ENCODE data around the gene CCNG1. TPM values are rescaled to one million over a fixed set of nuclear protein-coding genes. Genes with fewer than 3 reads are reported as not detected.
A peak's percentile ranks its signal among the peaks of the same experiment; 100 is the strongest.

The CCNG1 gene
- total and polyA plus RNA-seq, 9 of the 15 experiments (the other 6 are each of a cell fraction or from before 2014, with no cell fraction given): 121 to 293 (median 245) TPM

DNA sequence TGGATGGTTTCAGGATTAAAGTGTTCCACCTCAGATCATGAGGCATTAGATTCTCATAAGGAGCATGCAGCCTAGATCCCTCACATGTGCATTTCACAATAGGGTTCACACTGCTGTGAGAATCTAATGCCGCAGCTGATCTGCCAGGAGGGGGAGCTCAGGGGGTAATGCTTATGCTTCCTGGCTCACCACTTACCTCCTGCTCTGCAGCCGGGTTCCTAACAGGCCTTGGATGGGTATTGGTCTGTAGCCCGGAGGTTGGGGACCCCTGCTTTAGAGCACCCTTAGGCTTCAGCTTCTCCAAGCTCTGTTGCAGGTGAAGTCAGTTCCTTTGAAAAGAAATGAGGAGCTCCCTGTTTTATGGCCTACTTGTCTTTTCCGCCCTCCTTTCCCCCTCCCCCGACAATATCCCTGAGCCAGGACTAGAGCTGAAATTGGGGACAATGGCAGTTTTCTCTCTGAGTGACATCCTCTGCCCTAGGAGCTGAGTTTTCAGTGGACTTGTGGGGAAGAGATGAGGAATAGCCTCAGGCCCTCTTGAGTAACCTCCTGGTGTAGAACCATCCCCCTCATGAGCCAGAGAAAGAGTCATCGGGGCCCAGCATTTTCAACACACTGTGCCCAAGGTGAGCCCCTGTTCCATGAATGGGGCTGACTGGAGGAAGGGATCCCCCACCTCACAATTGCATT lies 51.8 kb downstream of the CCNG1 start:
- no peaks in the 10 kb centered on the region for H3K27me3 ChIP-seq (ENCODE audit: control insufficient read depth in 2 of 2, insufficient read depth in 2 of 2, low read length in 2 of 2)
- 85% methylated on average over 4 of the region's 6 CpGs for WGBS (ENCODE audit: insufficient coverage, low coverage, missing lambda C conversion rate)
- intact Hi-C loops (cut with micrococcal nuclease): no loop called here
- H3K4me1 ChIP-seq (replicated peaks in 1 of 2; ENCODE audit: control insufficient read depth in 2 of 2, insufficient read depth in 2 of 2, low read length in 2 of 2): no peaks in the 10 kb centered on the region
- no peak overlapping the region for H3K4me3 ChIP-seq
- no peaks in the 10 kb centered on the region for H3K9me3 ChIP-seq (replicated peaks; ENCODE audit: control insufficient read depth, insufficient read depth, low read depth, low read length)
- H3K36me3 ChIP-seq (ENCODE audit: control insufficient read depth, insufficient read depth, low read length): peaks cover 78% of the 10 kb centered on the region
- no peaks in the 10 kb centered on the region for H3K79me2 ChIP-seq (ENCODE audit: control insufficient read depth, insufficient read depth, low read length)
- no peak overlapping the region for H2AFZ ChIP-seq (ENCODE audit: low read depth, low read length)
- peak in 1 of 4 experiments; percentile 12 for DNase-seq (ENCODE audit: extremely low read depth in 1 of 4, low spot score in 3 of 4)
- H3K4me2 ChIP-seq (ENCODE audit: insufficient read depth, low read length): no peak overlapping the region
- no peak for TF ChIP-seq SAFB2 (IDR thresholded peaks at IDR 0.05; ENCODE audit: borderline replicate concordance, low read depth, low read length, severe bottlenecking)
- TF ChIP-seq RAD21 (CRISPR knock-in tag; conservative IDR thresholded peaks at IDR 0.05 in 1 of 2, IDR thresholded peaks at IDR 0.05 in 1 of 2): 0 out of 4 replicates have a peak, but pooled peaks of 1 of the 2 experiments have one; percentile 7
- no peak for TF ChIP-seq ZBTB1 (CRISPR knock-in tag; IDR thresholded peaks at IDR 0.05; ENCODE audit: borderline replicate concordance, low read depth)
- TF ChIP-seq, protein P1, sequence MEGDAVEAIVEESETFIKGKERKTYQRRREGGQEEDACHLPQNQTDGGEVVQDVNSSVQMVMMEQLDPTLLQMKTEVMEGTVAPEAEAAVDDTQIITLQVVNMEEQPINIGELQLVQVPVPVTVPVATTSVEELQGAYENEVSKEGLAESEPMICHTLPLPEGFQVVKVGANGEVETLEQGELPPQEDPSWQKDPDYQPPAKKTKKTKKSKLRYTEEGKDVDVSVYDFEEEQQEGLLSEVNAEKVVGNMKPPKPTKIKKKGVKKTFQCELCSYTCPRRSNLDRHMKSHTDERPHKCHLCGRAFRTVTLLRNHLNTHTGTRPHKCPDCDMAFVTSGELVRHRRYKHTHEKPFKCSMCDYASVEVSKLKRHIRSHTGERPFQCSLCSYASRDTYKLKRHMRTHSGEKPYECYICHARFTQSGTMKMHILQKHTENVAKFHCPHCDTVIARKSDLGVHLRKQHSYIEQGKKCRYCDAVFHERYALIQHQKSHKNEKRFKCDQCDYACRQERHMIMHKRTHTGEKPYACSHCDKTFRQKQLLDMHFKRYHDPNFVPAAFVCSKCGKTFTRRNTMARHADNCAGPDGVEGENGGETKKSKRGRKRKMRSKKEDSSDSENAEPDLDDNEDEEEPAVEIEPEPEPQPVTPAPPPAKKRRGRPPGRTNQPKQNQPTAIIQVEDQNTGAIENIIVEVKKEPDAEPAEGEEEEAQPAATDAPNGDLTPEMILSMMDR (IDR thresholded peaks at IDR 0.05 in 2 of 3, conservative IDR thresholded peaks at IDR 0.05 in 1 of 3; ENCODE audit: insufficient read depth in 2 of 3, low read depth in 1 of 3, low read length in 3 of 3): peak; percentile 24 to 41 (median 26); a peak in 2 of 6 replicates
- TF ChIP-seq CEBPB (tag; IDR thresholded peaks at IDR 0.05): peak; percentile 67
- no peak for TF ChIP-seq KHSRP (IDR thresholded peaks at IDR 0.05)
- TF ChIP-seq, protein P2, sequence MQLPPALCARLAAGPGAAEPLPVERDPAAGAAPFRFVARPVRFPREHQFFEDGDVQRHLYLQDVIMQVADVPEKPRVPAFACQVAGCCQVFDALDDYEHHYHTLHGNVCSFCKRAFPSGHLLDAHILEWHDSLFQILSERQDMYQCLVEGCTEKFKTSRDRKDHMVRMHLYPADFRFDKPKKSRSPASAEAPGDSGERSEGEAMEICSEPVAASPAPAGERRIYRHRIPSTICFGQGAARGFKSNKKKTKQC (CRISPR knock-in tag; IDR thresholded peaks at IDR 0.05): no peak
- BruUV-seq (replicated peaks): no TSS peak
- H4K20me1 ChIP-seq (replicated peaks; ENCODE audit: control insufficient read depth, insufficient read depth, low read length): no peaks in the 10 kb centered on the region
- peak; percentile 76 for ATAC-seq
- no peak overlapping the region for H3K9ac ChIP-seq (ENCODE audit: insufficient read depth in 1 of 2, low read depth in 2 of 2, low read length in 2 of 2)
- in situ Hi-C loops (cut with MboI): no loop called here
- POLR2A ChIA-PET: interaction anchor here (0.5 to 2.0 kb wide), 4 partner anchors 10 to 29 kb away, joined by 3 to 8 read pairs (median 4); partner anchors contain the start of genes HMMR and NUDCD2
- H3K9me1 ChIP-seq (ENCODE audit: control insufficient read depth, insufficient read depth, low read length): no peaks in the 10 kb centered on the region
- CTCF ChIA-PET (ENCODE audit: low intra/inter-chr PET ratio): no interaction called here
- peak; percentile 26 for FAIRE-seq
- no peak overlapping the region for H3K27ac ChIP-seq (ENCODE audit: extremely low read depth, low read depth, low read length)
